OCI-LY7 (cell line): Measurements from ENCODE around the gene NKAIN2.

Source experiments
- CTCF ChIP-seq: fragments of 200-600 bp; sonication (generic); conservative IDR thresholded peaks from 2 replicates; pipeline ENCODE4 v1.5.1; 2014; ENCODE audit warnings: mild to moderate bottlenecking, antibody characterized with exemption, low read length, moderate library complexity, mixed read lengths
- EZH2phosphoT487 ChIP-seq: fragments of 200-600 bp; sonication (generic); IDR thresholded peaks from 2 replicates; pipeline ENCODE4 v1.6.1; 2018; ENCODE audit warnings: low read depth, borderline replicate concordance, mild to moderate bottlenecking, mixed run types, antibody characterized with exemption, low read length, moderate library complexity, mixed read lengths

GRCh38 chr6:124190256-124190655 lies 386.6 kb downstream of the NKAIN2 start:
- TF ChIP-seq CTCF (no peak), EZH2phosphoT487 (no peak)
